Measurements from ENCODE around the gene HDAC4.

HDAC4 gene

DNA sequence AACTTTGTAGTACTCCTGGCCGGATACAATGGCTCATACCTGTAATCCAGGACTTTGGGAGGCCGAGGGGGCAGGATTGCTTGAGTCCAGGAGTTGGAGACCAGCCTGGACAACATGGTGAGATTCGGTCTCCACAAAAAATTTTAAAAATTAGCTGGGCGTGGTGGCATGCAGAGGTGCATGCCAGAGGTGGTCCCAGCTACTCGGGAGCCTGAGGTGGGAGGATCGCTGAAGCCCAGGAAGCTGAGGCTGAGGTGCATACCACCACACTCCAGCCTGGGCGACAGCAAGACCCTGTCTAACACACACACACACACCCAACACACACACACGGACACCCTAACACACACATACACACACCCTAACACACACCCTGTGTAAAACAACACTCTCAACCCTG, 55.6 kb downstream of the HDAC4 start:
- no peak for FAIRE-seq

DNA sequence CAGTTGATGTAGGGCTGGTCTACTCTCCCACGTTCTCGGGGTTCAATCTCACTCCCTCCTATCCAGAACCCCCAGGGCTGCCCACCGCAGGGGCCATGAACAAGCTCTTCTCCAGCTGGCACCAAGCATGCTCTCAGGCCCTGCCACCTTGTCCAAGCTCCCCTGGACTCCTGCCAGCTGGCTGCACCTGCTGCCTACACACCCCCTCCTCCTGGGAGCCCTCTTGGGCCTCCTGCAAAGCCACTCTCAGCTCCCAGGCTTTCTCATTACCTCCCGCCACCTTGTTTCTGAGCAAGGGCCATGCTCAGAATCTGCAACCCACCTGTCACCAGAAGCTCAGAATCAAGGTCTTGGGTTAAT, 56.0 kb downstream of the HDAC4 start:
- no peak for FAIRE-seq

DNA sequence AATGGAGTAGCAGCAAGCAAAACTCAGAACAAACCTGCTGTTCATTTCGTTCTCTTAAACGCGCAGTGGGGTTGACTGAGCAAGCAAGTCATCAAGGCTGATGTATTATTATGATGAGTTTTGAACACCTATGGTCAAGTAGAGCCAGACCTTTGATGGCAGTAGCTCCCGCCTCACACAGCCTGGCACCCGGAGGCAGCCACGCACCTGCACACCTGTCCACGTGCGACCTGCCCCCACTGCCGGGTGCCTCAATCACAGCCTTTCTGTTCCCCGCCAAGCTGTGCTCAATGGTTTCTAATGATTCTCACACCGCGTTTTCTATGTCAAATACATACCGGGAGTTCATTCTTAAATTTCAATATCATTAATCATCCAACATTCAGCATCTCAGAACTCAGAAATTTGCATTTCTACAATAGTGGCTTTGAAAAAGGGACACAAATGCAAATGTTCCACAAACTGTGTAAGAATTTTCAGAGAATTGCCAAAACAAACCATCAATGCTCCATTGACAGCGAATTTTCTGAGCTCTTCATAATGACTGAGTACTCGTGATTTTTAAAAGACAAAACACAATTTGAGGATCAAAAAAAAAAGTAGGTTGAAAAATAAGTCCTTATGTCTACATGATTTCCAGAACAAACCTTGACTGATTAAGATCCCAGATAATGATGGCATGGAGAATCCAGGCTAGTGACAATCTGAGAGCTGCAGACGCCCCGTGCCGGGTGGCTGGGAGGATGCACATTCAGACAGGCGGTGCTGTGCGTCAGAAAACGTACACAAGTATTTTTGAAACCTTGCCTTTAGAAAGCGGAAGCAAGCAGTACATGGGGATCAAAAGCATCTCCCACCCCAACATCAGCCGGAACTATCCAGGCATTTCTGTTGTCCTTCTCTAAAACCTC, 56.6 kb downstream of the HDAC4 start:
- FAIRE-seq, result no peak

DNA sequence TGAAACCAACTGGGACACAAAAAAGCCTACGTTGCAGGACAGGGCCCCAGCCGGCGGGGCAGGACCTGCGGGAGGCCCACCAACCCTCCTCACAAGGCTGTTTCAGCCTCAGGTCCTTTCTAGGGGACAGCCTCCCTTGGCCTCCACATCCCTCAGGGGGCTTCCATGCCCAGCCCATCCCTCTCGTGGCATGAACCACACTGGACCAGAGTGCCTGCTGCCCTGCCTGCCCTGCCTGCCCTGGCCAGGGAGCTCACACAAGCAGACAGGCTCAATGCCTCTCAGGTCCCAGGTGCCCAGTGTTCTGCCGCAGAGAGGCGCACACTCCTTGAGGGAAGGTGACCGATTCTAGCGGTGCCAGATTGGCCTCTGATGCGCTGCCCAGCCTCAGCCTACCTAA, 57.4 kb downstream of the HDAC4 start:
- no peak for FAIRE-seq

DNA sequence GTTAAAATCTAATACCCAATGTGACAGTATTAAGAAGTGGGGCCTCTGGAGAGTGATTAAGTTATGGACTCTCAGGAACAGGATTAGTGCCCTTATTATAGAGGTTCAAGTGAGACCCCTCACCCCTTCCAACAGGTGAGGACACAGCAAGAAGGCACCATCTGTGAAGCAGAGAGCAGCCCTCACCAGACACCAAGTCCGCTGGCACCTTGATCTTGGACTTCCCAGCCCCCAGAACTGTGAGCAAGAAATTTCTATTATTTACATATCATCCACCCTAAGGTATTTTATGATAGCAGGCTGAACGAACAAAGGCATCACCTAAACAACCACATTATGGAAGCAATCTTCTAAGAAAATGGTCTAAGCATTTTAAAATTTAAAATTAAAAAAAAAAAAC, 59.0 kb downstream of the HDAC4 start:
- FAIRE-seq, result no peak

DNA sequence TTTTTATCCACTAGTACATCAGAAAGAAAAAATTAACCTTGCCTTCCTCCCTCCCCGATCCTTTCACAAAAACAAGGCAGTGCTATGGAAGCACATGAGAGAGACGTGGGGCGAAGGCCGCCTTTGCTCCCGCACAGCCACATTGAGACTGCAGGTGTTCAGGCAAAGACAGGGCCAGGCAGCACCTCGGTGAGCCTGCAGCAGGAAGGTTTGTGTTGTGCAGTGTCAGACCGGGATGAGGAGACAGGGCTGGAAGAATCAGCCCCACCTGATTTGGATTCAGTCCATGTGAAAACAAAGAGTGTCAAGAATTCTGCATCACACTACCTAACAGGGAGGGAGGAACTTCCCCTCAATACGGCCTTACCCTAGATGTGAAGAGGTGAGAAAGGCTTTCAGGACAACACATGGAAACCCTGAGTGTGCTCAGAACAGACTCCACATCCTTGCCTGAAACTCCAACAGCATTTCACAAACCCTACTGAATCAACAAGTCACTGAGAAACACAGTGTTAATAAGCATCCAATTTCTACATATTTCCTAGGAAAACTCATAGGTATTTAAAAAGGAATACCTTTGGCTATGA, 59.6 kb downstream of the HDAC4 start:
- no peak for FAIRE-seq

DNA sequence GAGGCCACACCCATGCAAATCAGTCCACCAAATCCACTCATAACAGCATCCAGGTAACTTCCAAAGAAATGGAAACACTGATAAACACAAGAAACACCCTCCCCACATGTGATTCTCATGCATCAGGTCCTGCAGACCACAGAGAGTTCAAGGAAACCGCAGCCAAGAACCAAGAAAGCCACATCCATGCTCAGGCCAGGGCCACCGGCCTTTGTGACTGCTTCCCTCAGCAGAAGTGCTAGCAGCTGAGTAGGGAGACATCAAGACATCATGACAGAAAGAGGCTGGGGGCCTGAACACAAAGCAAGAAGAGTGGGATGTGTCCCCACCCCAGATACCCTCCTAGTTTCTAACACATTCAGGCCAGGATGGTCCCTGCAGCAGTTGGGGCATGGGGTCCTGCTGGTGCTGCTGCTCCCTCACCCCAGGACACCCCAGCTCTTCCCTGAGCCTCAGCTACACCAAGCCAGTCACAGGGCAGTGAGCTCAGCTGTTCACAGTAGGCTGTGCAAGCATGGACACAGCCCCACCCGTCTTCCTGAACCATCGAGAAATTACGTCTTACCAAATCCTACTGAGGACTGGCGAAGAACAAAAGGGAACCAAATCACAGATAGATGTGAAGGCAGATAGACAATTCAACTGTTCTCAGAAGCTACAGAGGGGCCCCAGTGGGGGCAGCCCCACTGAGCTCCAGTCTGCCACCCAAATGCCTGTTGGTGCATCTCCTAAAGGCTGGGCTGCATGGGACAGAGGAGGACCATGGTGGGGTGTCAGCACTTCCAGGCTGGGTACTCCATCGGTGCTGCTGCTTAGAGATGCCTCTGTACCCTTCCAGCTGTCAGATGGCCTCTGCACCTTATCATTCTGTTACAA, 60.9 kb downstream of the HDAC4 start:
- FAIRE-seq, result no peak

DNA sequence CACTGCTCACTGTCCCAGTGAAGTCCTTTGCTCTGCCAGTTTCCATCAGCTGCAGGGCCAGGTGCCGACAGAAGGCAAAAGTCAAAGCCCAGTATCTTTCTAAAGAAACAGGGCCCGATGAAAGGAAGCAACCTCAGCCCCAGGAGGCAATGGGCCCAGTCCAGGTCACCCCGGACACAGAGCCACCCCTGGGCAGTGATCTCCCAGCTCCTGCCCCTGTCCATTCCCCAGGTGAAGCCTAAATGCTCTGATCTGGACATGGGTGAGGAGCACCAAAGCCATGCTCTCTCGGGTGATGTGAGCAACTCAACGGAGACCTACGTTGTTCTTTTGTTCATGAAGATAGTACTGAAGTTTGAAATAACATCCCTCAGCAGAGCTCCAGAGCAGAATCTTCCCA, 61.6 kb downstream of the HDAC4 start:
- no peak for FAIRE-seq

DNA sequence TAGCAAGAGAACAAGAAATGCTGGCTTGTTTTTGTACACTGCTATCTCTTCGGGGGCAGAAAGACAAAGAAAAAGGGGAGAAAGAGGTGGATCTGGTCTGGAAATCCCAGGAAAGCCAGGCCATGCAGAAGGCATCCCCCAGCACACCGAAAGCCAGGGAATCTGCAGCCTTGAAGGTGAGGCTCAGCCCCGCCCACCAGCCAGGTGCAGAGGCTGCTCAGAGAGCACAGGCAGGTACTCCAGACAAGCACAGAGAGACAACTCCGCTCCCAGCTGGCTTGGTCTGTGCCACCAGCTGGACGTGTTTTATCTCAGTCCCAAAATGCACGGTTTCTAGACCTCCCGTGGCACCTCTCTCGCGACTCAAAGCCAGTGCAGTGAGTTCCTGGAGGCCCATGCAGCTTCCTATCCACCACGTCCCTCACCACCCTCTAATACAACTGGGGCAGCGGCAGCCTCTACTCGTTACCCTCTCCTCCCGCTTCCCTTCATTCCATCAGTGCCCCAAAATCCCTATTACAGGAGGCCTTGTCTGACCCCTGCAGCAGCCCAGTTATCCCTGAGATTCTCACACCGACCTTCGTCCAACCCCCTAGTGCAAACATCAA, 62.8 kb downstream of the HDAC4 start:
- FAIRE-seq, result no peak

DNA sequence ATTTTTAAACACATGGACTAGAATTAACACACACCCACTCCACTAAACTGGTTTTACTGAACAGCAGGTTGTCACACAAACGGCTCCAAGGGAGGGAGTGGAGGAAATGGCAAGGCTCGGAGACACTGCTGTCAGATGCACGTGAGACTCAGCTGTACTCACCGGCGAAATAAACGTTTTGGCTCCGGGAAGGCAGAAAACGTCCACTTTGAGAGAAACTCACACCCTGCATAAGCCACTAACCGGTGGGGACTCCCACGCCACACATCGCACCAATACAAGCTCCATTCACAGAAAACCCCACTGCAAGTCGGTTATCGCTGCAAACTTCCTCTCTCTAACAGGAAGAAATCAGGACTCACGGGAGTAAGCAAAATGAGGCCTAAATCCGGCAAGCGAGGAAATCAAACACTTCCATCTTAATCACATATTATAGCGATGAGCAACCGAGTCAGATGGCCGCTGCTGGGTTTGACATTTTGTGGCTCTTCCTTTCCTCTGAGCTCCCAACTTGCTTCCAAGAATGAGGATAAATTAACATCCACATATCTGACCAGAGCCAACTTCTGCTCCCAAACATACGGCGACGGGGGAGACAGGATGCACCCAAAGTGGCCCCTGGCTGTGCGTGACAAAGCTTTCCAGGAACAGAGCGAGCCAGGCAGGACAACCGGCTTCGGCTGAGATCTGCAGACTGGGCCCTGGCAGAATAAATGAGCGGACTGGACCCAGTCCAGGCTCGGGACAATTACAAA, 63.5 kb downstream of the HDAC4 start:
- no peak for FAIRE-seq

DNA sequence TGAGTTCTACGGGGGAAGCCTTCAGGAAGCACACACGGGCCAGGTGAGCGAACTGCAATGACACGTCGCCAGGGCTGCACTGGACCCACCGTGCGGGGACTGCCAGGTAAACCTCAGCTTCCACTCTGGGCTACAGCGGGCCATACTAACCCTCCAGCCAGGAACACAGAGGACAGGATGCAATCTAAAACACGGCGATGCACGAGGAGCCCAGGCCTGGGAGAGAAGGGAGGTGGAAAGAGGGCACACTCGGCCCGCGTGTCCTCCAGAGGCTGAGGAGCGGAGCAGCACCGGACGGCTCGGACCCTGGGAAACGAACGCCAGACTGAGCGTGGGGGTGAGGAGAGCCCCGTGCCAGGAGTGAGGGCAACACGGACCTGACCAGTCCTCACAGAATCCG, 69.3 kb downstream of the HDAC4 start:
- no peak for FAIRE-seq

DNA sequence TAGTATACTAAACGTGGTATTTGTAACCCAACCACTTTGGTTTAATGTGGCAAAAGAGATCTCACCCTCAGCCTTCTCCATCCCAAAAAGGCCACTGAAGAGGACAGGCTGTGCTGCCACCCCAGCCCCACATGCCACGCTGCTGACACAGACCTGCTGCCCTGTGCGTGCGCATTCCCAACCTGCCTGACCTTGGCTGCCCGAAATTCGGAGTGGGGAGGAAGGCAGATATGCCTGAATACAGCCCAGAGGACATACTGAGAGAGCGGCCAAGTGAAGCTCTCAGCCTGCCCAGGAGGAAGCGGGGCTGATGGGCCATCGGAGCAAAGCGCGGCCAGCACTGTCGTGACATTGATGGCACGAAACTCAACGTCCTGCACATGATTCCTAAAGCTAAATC, 70.0 kb downstream of the HDAC4 start:
- no peak for FAIRE-seq

DNA sequence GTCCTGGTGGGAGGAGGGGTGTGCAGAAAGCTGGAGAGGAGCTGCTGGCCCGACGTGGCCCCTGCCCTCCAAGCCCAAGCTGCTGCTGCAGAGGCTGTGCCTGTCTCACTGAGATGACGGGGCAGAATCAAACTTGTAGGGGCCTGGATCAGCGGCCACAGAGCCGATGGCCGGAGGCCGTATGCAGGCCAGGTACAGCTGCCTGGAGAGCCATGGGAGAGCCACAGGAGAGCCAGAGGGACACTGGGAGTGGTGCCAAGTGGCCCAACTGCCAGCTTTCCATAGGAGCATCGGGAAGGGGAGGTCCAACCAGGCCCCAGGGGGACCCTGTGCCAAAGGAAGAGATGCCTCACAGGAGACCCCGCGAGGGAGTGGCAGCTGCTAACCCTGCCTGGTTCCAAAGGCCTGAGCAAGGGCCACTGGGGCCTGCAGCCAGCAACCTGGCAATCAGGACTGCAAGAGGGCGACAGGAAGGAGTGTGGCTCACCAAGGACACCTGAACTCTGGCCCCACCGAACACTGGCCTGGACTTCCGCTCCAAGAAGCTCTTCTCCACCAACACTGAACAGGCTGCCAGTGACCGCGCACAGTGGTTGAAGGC, 70.7 kb downstream of the HDAC4 start:
- FAIRE-seq, result no peak

DNA sequence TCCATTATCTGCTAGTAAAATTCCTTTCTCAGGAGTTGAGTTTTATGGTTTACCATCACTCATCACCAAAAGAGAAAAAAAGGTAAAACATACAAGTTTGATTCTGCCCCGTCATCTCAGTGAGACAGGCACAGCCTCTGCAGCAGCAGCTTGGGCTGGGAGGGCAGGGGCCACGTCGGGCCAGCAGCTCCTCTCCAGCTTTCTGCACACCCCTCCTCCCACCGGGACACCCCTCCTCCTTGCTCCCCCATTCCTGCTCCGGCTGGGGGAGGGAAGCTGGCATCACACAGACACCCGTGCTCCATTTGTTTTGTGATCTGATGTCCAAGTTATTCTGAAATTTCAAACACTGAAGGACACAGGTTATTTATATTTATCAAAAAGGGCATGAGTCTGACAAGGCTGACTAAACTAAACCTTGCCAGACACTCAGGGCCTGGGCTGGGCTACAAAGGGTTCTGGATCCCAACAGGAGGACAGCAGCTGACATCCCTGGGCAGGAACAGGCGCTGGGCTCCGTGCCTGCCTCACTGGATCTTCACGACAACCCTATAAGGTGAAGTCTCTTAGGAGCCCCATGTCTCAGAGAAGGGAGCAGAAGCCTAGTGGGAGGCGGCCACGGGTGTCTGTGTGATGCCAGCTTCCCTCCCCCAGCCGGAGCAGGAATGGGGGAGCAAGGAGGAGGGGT, 71.4 kb downstream of the HDAC4 start:
- FAIRE-seq, result no peak

DNA sequence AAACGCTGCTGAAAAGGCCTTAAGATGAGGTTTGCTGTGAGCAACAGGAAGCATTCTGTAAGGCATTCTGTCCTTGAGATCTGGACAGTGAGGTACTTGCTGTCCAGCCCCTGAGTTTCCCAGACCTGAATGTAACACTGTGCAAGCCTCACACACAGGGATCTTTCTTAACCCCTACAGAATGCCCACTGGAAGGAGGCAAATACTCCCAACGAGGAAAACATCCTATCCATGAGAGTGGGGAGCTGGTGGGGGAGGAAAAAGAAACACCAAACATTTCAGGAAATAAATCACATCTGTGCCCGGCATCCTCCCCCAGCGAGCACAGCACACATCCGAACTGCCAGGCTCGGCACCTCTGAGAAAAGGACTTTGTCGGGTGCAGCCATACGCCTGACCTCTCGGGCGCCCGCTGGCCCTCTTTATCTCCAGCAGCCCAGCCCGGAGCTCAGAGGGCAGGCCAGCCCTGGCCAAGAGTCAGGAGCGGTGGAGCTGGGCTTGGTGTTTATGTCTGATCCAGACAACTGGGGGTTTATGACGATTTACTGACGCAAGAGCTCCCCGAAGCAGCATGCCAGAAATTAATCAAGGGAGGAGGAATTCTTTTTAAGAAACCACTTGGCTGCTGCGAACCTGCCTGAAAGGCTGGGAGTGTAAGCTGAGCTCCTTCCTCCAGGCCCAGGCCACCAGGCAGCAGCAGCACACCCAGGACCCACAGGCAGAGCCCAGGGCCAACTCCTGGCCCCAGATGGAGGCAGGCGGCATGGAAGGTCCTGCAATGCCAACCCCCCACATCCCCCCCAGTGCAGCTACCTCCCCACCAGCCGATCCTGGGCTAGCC, 72.2 kb downstream of the HDAC4 start:
- no peak for FAIRE-seq

DNA sequence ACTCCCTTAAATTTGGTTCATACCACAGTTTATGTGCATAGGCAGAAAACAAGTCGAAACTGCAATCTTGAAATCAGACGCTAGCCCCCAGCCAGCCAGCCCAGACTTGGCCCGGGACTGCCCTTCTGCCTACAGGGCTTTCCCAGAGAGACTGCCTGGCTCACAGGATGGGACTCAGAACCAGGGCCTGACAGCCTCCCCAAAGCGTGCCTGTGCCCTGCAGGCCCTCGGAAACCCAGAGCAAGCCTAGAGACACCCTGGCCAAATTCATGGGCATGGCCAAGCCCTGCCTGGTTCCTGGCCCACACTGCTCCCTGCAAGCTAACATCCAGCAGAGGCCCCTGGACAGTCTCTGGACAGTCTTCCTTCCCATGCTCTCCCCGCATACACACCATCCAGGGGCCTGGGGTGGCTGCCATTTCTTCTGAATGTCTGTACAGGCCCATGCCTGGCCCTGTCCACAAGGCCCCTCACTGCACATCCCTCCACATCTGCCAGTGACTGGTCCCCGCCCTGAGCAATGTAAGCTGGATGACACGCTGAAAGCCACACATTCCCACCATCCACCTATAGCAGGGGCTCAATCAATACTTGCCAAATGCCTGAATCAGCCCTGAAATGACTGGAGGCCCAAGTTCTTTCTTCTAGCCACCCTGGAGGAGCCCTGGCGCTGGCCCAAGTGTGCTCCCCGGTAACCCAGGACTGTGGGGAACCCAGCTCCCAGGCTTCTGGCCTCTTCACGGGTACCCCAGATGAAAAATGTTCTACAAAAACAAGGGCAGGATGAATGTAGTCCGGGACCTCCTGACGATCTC, 73.1 kb downstream of the HDAC4 start:
- FAIRE-seq, result no peak

DNA sequence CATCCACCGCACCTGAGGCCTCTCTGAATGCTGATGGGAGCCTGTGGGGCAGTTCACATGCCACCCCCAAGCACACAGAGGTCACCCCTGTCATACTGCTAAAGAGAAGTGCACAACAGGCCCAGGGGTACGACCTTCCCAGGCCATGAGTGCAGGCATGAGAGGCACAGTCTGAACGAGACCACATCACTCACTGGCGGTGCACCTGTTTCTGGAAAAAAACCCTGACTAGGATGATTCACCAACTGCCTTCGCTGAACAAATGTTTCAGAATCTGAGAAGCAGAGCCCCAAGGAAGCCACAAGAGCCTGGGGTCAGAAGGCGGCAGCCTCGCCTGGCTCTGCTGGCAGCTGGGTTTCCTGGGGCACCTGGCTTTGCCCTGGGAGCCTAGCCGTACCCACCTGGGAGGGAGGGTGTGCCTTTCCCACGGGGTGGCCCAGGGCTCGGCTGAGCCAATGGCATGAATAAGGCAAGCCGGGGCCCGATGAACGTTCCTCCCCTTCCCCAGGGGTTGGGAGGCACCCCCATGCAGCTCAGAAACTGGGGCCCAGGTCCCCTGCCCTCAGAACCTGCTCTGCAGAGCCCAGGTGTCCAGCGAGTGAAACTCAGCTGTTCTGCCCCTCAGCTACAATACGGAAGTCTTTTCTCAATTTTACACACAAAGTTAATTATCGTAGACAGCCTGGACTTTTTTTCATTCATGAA, 73.8 kb downstream of the HDAC4 start:
- FAIRE-seq, result no peak

DNA sequence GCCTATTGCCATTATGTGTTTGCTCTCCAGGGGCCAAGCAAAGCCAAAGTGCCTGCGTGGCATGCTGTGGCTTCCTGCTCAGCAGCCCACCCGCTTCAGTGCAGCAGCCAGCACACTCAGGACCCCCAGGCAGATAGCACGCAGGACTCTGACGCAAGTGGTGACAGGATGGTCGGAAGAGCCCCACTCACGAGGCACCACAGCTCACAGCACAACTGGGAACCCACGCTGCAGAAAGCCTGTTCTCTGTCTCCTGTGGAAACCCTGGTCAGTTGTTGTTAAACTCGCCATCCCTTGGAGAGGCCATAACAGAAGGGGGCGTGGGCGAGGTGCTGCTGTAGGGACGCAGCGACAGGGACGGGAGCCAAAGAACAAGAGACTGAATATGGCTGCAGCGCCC, 76.4 kb downstream of the HDAC4 start:
- no peak for FAIRE-seq

DNA sequence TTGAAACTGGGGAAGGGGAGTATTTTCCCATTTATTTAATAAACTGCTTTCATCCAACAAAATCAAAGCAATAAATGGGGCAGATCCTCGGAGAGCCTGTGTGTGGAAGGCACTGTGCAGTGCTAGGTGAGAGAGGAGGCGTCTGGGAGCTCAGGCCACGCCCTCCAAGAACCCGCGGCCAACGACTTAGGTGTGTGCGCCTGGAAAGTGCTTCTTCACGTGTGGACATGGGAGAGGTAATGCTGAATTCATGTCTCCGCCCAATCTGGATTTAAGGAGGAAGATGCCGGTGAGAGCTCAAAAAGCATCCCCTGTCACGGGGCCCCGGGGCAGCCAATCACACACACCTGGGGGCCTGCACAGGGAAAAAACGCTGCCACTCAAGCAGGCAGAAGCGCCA, 77.4 kb downstream of the HDAC4 start:
- no peak for FAIRE-seq
